MV-4-11 (cell line): Measurements from ENCODE around the gene SPEF1.
A peak's percentile ranks its signal among the peaks of the same experiment; 100 is the strongest.
"Not testable (repeated sequence)": the region's sequence is repeated elsewhere in the genome, so short reads cannot be mapped to it uniquely, and the experiment has no call there.

Source experiments
- DNase-seq: peaks from one replicate; lab custom pipeline; 2025; lab: John Stamatoyannopoulos, UW

Gene SPEF1

GRCh38 chr20:3808544-3808943 is 27.3 kb upstream of the SPEF1 start:
- no peak for DNase-seq

- no peak for DNase-seq
These were observed 23.5 kb upstream of the SPEF1 start for GRCh38 chr20:3804781-3805180.

- peak; percentile 70 for DNase-seq
These were observed 23.1 kb upstream of the SPEF1 start for GRCh38 chr20:3804254-3804751.

DNA sequence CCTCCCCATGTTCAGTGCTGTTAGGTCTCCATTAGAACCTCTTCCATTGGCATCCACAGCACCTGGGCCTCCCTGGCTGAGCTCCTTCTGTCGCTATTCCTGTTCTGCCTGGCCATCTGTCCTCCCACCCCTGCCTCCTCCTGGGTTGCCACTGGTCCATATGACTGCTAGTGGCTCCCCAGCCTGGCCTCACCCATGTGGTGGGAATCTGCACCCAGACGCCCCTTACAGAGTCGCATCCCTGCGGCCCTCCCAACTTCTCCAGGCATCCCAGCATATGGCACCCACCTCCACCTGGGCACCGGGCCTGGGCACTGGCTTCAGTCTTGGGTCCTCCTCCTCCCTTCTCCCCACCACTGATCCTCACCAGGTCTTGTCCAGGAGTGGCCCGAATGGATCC is 22.6 kb upstream of the SPEF1 start:
- no peak for DNase-seq

- no peak for DNase-seq
These were observed 22.0 kb upstream of the SPEF1 start for GRCh38 chr20:3803289-3803688.

DNA sequence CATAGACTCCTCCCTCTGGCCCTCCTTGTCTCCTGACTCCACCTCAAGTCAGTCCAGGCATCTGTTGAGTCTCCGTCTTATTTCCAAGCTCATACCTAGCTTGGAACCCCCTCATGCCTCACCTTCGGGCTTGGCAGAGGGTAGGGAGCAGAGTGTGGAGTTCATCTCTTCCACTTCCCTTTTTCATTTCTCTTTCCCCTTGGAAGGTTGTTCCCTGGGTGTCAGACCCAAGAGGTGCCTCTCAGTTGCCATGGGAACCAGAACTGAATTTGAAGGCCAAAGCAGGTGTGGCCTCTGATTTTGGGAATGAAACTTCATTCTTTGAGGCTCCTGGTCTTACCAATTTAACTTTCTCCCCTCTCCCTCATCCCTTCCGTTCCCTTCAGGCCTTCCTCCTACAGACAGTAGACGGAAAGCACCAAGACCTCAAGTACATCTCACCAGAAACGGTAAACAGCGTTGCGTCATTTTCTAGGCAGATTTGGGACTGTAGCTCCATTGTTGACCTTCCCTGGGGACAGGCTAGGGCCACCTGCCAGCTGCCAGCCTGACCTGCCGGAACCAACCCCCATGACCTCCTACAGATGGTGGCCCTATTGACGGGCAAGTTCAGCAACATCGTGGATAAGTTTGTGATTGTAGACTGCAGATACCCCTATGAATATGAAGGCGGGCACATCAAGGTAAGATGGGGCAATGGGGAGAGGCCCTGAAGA is 21.4 kb upstream of the SPEF1 start:
- DNase-seq: no peak

GRCh38 chr20:3801846-3802245 is 20.6 kb upstream of the SPEF1 start:
- DNase-seq: no peak

DNA sequence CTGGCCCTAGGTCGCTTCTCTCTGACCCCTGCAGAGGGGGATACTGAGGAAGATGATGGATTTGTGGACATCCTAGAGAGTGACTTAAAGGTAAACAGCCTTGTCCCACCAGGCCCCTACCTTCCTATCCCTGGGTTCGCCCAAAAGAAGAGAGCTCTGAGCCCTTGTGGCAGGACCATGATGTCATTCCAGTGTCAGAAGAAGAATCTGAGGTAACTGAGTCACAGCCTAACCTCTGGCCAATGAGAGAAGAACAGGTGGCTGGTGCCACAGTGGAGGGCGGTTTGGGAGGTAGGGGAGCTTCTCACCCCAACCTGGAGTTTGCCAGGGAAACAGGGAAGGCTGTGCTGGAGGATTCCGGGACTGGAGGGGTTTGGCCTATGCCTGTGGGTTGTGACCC is 20.1 kb upstream of the SPEF1 start:
- no peak for DNase-seq

GRCh38 chr20:3800878-3801260 is 19.6 kb upstream of the SPEF1 start:
- no peak for DNase-seq

- no peak for DNase-seq
These were observed 19.1 kb upstream of the SPEF1 start for GRCh38 chr20:3800256-3800877.

DNA sequence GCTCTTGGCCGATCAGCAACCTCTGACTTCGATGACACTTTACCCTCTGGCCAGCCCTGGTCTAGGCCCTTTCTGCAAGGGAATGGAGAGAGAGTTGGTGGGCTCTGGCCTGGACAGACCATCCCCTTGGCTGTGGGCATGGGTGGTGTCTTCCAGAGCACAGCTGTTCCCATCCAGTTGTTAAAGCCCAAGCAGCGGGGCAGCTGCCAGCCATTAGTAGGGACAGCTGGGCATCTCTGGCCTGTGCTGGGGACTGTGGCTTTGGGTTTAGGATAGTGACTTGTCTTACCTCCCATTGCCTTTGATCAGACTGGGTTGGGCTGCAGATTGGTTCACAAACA is 17.6 kb upstream of the SPEF1 start:
- no peak for DNase-seq

- DNase-seq: no peak
These were observed 17.1 kb upstream of the SPEF1 start for GRCh38 chr20:3798373-3798768.

GRCh38 chr20:3797592-3798372 is 16.5 kb upstream of the SPEF1 start:
- DNase-seq: no peak

DNA sequence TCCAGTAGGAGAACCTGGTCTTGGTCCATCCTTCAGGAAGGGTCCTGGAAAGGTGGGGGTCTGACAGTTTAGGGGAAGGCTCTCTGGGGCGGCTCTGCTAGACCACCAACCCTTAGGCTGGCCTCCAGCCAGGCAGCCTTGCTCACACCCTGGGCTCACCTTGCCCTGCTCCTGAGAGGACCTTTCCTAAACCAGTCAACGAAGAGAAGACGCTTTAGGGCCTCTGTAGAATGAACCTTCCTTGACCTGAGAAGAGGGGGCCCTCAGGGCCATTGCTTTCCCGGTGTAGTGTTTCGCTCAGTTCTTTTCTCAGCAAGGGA is 15.9 kb upstream of the SPEF1 start:
- no peak for DNase-seq

GRCh38 chr20:3796477-3797225 is 15.4 kb upstream of the SPEF1 start:
- DNase-seq: no peak

DNA sequence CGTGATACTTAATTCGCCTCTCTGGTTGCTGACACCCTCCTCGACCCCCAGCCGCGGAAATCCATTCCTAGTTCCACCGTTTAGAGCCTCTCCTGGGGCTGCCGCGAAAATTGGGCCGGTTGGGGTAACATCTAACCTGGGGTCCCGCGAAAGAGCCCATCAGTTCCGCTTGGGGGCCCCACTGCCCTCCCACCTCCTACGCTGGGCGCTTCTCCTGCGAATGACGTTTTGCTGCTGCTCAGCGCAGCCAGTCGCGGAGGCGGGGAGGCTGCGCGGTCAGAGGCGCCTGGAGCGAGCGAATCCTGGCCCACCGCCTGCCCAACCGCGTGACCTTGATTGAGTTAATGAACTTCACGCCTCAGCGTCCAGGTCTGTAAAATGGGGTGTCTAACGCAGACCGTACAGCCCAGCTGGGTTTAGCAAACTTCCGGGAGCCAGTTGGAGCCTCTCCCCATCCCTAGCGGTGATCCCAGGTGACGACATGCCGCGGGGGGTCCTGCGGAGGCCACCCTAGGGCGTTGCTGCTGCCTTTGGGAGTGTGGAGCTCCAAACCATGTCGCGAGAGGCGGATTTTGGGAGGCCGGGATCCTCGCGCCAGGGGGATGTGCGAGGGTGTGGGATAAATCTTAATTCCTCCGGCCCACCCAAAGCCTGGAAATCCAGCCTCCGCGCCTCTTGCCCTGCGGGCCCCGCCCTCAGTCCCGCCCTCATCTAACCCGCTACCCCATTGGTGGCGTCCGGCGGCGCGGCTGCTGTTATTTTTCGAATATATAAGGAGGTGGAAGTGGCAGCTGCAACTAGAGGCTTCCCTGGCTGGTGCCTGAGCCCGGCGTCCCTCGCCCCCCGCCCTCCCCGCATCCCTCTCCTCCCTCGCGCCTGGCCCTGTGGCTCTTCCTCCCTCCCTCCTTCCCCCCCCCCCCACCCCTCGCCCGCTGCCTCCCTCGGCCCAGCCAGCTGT is 14.5 kb upstream of the SPEF1 start, which contains the start of gene CDC25B:
CDC25B (plus strand) TSS at position 800 of the 958 bp plus-strand sequence. CDS start 222 bp downstream, outside the sequence.
- peak; percentile 83 for DNase-seq

GRCh38 chr20:3794701-3795420 is 13.6 kb upstream of the SPEF1 start:
- DNase-seq: no peak

- not testable (repeated sequence) for DNase-seq
These were observed 12.9 kb upstream of the SPEF1 start for GRCh38 chr20:3794168-3794567.

DNA sequence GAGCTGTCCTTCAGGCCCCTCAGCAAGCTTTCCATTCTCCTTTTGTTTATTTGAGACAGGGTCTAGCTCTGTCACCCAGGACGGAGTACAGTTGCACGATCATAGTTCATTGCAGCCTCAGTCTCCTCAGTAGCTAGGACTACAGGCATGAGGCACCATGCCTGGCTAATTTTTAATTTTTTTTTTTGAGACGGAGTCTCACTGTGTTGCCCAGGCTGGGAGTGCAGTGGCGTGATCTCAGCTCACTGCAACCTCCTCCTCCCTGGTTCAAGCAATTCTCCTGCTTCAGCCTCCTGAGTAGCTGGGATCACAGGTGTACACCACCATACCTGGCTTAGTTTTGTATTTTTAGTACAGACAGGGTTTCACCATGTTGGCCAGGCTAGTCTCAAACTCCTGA is 8.0 kb upstream of the SPEF1 start:
- DNase-seq: not testable (repeated sequence)

DNA sequence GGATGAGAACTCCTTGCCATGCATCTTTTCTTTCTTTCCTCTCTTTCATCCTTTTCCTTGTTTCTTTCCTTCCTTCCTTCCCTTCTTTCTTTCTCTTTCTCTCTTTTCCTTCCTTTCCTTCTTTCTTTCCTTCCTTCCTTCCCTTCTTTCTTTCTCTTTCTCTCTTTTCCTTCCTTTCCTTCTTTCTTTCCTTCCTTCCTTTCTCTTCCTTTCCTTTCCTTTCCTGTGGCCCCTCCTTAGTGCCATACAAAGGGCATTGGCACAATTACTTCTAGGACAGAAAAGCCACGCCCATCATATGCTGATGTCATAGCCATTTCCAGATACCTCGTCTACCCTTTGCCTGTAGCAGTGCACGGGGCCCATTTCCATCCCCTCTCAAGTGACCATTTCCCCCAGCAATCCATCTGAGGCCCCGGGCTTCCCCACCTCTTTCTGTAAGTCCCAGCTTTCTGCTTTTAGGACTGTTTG is 7.5 kb upstream of the SPEF1 start:
- no peak for DNase-seq
